Stimulated activated CD8-positive, alpha-beta memory T cell treated with anti-CD3 and anti-CD28 coated beads, Interleukin-7, amount 100 ng/mL, for 48 hours (primary cell): ENCODE data around the gene MAST4.

Experiments used
- DNase-seq, 2 donors: peaks; one replicate each; pipeline ENCODE4 v3.0.0-alpha.2; 2020; ENCODE audit warnings: low read depth in 1 of 2; ENCODE audit errors: extremely low read depth in 1 of 2

Gene MAST4

GRCh38 chr5:67215519-67216471 lies 619.6 kb downstream of the MAST4 start:
- peak in 1 of 2 donors; percentile 70 for DNase-seq

- no peak for DNase-seq
Measured at GRCh38 chr5:67216564-67216963, 620.4 kb downstream of the MAST4 start.
